DOHH2 (cell line): ENCODE results near the gene INHBB.

Experiments used
- H3F3A ChIP-seq: fragments of 200-600 bp; sonication (generic), shearing (Covaris generic); 2 replicates; pipeline ENCODE4 v1.6.0; 2016; ENCODE audit warnings: antibody characterized with exemption, mild to moderate bottlenecking; ENCODE audit not compliant: control insufficient read depth, insufficient read depth
- H3K27ac ChIP-seq: fragments of 200-600 bp; sonication (generic); 2 replicates; pipeline ENCODE4 v1.5.1; 2014; ENCODE audit warnings: low read depth, mild to moderate bottlenecking, low read length, moderate library complexity
- H3K27me3 ChIP-seq: fragments of 200-600 bp; sonication (generic); 2 replicates; pipeline ENCODE4 v1.6.1; 2014; ENCODE audit warnings: mild to moderate bottlenecking, low read length, mixed read lengths; ENCODE audit not compliant: control insufficient read depth
- H3K36me3 ChIP-seq: fragments of 200-600 bp; sonication (generic); 2 replicates; pipeline ENCODE4 v1.6.1; 2014; ENCODE audit warnings: mild to moderate bottlenecking, low read length, moderate library complexity, mixed read lengths; ENCODE audit not compliant: control insufficient read depth
- H3K4me1 ChIP-seq: fragments of 200-600 bp; sonication (generic); 2 replicates; pipeline ENCODE4 v1.6.1; 2014; ENCODE audit warnings: mild to moderate bottlenecking, low read length, mixed read lengths; ENCODE audit not compliant: control insufficient read depth
- H3K4me2 ChIP-seq: fragments of 200-600 bp; sonication (generic); 2 replicates; pipeline ENCODE4 v1.6.0; 2014; ENCODE audit warnings: mild to moderate bottlenecking, low read length, moderate library complexity
- H3K4me3 ChIP-seq: fragments of 200-600 bp; sonication (generic); 2 replicates; pipeline ENCODE4 v1.5.1; 2014; ENCODE audit warnings: mild to moderate bottlenecking, low read length, mixed read lengths
- H3K79me2 ChIP-seq: fragments of 200-600 bp; sonication (generic); 2 replicates; pipeline ENCODE4 v1.6.1; 2014; ENCODE audit warnings: mild to moderate bottlenecking, low read length, mixed read lengths; ENCODE audit not compliant: control insufficient read depth
- H3K9me2 ChIP-seq: fragments of 200-600 bp; sonication (generic); replicated peaks from 2 replicates; pipeline ENCODE4 v1.6.1; 2014; ENCODE audit warnings: mild to moderate bottlenecking, low read length, mixed read lengths; ENCODE audit not compliant: control insufficient read depth
- H3K9me3 ChIP-seq: fragments of 200-600 bp; sonication (generic); 2 replicates; pipeline ENCODE4 v1.6.1; 2014; ENCODE audit warnings: antibody characterized with exemption, low read length, mixed read lengths; ENCODE audit not compliant: control insufficient read depth, insufficient read depth
- H4K20me1 ChIP-seq: fragments of 200-600 bp; sonication (generic); 2 replicates; pipeline ENCODE4 v1.6.0; 2014; ENCODE audit warnings: low read depth, mild to moderate bottlenecking, antibody characterized with exemption, low read length, moderate library complexity; ENCODE audit not compliant: control insufficient read depth, insufficient read depth
- EZH2phosphoT487 ChIP-seq: fragments of 200-600 bp; sonication (generic); IDR thresholded peaks from 2 replicates; pipeline ENCODE4 v1.6.1; 2017; ENCODE audit warnings: borderline replicate concordance, mild to moderate bottlenecking, antibody characterized with exemption, low read length, moderate library complexity, mixed read lengths
- TF ChIP-seq, protein P1 (sequence below): fragments of 200-600 bp; sonication (generic); IDR thresholded peaks from one replicate; pipeline ENCODE4 v1.5.1; 2014; ENCODE audit warnings: antibody characterized with exemption, mild to moderate bottlenecking, low read depth, low read length; ENCODE audit not compliant: poor library complexity, severe bottlenecking

Gene INHBB

DNA sequence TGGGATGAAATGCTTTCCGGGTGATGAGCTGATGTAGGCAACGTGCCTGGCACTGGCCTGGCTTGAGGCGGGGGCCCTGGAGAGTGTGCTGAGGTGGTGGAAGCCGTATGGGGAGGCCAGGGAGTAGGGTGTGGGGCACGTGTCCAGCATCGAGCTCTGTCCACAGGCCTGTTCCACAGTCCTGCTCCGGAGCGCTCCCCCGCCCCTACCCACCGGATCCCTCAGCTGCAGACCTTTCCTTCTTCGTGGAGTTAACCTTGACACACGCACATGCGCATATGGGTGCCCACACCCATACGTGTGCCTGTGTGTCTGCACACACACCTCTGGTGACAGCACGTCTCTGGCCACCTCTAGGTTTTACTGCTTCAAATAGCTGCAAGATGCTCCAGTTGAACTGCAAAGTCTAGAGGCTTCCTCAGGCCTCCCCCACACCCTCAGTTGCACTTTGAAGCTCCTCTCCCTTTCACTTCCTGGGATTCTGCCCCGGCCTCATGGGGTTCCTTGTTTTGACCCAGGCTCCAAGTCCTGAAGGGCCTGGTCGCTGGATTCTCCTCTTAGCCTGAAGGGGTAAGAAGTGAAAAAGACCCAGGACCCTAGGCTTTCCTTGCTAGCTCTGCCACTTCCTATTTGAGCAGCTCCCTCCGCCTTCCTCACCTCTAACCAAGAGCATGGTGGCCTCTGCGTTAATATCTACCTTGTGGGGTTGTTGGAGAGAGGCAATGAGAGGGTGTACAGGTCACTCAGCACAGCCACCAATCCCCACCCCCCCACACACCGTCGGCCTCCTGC, 49.5 kb downstream of the INHBB start:
- H3K36me3 ChIP-seq, result no peaks in the 10 kb centered on the region
- H3K9me3 ChIP-seq, result no peaks in the 10 kb centered on the region
- H3K79me2 ChIP-seq, result no peaks in the 10 kb centered on the region
- H4K20me1 ChIP-seq, result no peaks in the 10 kb centered on the region
- no peaks in the 10 kb centered on the region for H3K4me1 ChIP-seq
- H3K4me3 ChIP-seq, result no peak overlapping the region
- TF ChIP-seq, protein P1, sequence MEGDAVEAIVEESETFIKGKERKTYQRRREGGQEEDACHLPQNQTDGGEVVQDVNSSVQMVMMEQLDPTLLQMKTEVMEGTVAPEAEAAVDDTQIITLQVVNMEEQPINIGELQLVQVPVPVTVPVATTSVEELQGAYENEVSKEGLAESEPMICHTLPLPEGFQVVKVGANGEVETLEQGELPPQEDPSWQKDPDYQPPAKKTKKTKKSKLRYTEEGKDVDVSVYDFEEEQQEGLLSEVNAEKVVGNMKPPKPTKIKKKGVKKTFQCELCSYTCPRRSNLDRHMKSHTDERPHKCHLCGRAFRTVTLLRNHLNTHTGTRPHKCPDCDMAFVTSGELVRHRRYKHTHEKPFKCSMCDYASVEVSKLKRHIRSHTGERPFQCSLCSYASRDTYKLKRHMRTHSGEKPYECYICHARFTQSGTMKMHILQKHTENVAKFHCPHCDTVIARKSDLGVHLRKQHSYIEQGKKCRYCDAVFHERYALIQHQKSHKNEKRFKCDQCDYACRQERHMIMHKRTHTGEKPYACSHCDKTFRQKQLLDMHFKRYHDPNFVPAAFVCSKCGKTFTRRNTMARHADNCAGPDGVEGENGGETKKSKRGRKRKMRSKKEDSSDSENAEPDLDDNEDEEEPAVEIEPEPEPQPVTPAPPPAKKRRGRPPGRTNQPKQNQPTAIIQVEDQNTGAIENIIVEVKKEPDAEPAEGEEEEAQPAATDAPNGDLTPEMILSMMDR, result no peak
- no peak for TF ChIP-seq EZH2phosphoT487
- H3F3A ChIP-seq, result no peaks in the 10 kb centered on the region
- no peak overlapping the region for H3K27ac ChIP-seq
- H3K9me2 ChIP-seq, result no peaks in the 10 kb centered on the region
- H3K27me3 ChIP-seq, result no peaks in the 10 kb centered on the region
- H3K4me2 ChIP-seq, result no peak overlapping the region

DNA sequence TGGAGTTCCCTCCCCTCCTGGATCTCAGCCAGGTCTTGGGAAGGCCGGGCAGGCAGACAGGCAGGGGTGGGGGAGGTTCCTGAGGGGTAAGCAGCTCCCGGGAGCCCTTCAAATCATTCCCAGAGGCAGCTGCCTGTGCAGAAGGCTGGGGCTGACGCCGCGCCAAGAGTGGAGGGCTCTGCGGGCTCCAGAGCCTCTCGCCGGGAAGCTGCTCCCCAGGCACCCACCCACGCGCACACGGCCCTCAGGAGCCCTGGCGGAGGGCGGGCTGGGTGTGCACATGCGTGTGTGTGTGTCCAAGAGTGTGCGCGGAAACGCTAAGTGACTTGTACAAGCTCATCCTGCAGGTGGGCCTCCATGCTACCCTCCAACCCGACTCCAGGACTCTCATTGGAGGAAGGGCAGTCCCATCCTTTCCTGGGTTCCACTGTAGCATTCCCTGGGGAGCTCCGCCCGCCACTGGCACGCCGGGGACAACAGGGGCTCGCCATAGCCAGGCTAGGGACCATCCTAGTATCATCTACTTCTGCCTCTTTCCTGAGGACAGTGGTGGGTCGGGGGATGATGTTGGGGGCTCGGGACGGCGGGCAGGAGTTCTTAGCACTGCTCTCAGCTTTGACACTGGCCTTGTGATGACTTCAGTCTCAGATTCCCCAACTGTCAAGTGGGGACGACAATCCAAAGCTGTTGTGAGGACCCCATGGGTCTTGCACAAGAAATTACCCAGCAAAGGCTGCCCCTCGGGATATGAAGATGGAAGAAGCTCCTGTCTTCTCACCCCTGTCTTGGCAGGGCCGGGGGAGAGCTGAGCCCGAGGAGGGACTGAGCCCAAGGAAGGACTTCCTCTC, 50.3 kb downstream of the INHBB start:
- Histone ChIP-seq H3K79me2 (no peaks in the 10 kb centered on the region), H3K4me2 (no peak overlapping the region), H4K20me1 (no peaks in the 10 kb centered on the region), H3K36me3 (no peaks in the 10 kb centered on the region), H3K27me3 (no peaks in the 10 kb centered on the region), H3K9me3 (no peaks in the 10 kb centered on the region), H3F3A (no peaks in the 10 kb centered on the region), H3K9me2 (no peaks in the 10 kb centered on the region), H3K4me1 (no peaks in the 10 kb centered on the region), H3K4me3 (no peak overlapping the region), H3K27ac (no peak overlapping the region)
- no peak for TF ChIP-seq EZH2phosphoT487
- TF ChIP-seq, protein P1, result no peak

DNA sequence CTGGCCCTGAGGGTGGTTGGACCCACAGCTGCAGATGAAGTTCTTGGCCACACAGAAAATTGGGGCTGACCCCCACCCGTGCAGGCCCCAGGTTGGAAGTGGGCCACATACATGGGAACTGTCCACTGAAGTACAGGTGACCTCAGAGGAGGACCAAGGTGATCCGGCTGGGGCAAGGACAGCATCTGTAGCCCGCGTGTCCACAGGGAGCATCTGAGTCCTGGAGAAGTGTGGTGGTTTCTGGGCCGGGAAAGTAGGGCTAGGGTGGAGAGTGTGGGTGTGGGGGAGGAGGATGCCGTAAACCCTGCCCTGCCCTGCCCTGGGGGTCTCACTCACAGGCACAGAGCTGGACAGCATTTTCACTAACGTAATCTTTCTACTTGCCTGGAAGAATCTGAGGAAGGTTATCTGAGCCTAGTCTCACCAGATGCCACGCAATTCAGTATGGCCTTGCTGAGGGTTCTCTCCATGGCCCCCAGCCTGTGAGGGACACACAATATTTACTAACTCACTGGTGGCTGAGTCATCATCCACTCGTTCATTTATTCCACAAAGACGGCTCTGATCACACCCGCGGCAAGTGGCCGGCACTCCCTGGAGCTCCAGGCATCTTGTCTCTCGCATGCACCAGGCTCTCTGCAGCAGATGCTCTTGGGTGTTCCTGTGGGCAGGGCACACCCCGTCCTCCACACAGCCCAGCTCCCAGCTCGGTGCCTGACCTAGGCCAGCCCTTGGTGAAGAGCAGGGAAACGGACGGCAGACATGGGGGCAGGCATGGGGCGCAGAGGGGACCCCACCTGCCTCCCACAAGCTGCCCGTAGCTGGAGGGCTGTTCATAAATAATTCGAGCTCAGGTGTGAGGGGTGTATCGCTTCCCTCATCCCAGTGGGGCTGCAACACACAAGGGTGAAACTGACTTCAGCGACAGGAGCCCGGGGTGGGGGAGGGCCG, 51.2 kb downstream of the INHBB start:
- Histone ChIP-seq H3K4me2 (no peak overlapping the region), H3K4me3 (no peak overlapping the region), H3K79me2 (no peaks in the 10 kb centered on the region), H3K27me3 (no peaks in the 10 kb centered on the region), H3K27ac (no peak overlapping the region), H3K36me3 (no peaks in the 10 kb centered on the region), H3F3A (no peaks in the 10 kb centered on the region), H3K9me3 (no peaks in the 10 kb centered on the region), H3K4me1 (no peaks in the 10 kb centered on the region), H4K20me1 (no peaks in the 10 kb centered on the region), H3K9me2 (no peaks in the 10 kb centered on the region)
- TF ChIP-seq, protein P1, result no peak
